Measurements from ENCODE around the gene TDRD7.

Gene TDRD7

DNA sequence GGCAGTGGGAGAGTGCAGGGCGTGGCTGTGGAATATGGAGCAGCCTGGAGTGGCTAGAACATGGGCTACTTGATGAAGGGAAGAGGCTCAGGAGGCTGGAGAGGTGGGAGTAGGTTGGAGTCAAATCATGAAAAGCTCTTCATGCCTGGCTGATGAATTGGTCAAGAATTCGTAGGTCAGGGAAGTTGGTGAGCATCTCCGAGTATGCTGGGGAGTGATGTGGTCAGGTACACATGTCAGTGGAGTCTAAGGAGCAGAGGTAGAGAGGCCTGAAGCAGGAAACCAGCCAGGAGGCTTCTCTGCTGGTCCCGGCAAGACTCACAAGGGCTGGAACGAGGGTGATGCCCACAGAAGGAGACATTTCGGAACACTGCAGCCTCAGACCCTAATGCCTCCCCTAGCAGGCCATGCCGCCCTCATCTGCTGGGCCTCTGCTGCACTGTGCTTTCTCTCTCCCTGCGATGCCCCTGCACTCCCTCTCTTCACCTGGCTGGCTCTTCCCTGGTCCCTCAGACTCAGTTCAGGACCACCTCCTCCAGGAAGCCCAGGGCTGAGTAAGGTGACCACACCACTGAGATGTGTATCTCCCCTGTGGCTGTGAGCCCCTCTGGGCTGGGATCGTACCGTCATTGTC, 123.2 kb downstream of the TDRD7 start:
- H3K4me3 ChIP-seq (ENCODE audit: low read length): no peak overlapping the region
- DNase-seq (ENCODE audit: low read depth, low spot score): no peak

DNA sequence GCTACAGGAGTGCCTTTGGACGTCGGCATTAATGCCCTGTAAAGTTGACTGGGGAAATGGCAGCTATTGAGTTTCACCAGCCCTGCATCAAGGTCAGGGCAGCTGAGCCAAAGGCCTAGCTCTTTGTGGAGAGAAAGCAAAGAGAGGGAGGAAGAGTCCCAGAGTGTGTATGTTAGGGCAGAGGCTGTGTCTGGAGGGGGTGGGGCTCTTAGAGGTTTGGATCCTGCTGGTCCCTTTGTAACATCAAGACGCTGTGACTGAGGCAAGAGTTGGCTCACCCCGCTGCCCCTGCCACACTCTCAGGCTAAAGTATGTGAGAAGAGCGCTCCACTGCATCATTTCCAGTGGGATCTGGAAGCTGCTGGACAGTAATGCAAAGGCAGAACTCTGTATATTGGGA, 123.9 kb downstream of the TDRD7 start:
- DNase-seq (ENCODE audit: low read depth, low spot score): no peak
- no peak overlapping the region for H3K4me3 ChIP-seq (ENCODE audit: low read length)

DNA sequence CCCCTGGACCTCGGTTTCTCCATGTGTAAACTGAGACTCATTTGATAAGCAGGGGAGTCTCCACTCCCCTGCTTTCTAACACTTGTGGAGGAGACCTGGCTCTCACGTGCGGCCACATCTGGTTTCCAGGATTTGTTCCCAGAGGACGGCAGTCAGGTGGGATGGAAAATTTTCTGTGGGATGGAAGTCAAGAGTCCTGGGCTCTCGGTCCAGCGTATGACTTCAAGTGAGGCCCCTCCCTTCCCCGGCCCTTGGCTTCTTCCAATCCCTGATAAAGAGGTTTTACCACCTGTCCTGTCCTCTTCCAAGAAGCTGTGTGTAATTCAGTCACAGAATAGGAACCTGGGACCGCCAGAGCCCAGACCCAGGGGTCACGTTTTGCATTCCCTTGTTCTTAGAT, 124.6 kb downstream of the TDRD7 start:
- no peak overlapping the region for H3K4me3 ChIP-seq (ENCODE audit: low read length)
- DNase-seq (ENCODE audit: low read depth, low spot score): no peak

DNA sequence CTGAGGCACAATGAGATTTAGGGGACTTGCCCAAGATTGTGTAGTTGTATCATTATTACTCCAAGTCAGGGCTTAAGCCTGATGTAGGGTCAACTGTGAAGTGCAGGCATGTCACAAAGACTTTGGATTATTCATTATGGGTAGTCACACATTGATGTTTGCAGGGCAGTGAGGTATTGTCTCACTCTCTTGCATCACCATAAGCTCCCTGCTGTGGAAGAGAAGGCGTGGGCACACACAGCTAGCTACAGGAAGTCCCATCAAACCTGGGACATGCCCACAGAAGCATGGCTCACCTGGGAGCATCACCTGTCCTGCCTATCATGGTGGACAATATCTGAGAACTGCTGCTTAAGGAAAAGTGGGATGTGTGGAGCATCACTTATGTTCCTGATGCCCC, 131.7 kb downstream of the TDRD7 start:
- H3K4me3 ChIP-seq (ENCODE audit: low read length): no peak overlapping the region
- no peak for DNase-seq (ENCODE audit: low read depth, low spot score)

DNA sequence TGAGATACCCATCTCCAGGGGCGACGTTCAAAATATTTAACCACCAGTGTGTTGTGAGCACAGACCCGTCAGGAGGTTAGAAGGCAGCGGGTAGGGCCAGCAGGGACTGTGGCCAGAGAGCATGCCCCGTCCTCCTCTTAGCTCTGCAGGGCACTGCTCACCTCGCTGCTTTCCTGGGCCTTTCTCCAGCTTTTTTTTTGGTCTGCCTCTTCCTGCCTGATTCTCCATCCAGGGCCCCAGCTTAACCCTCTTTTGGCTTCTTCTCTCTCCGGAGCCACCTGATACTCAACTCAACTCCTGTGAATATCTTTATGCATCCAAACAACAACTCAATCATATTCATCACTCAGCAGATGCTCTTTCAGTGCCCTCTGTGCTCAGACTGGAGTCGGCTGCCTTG, 133.6 kb downstream of the TDRD7 start:
- H3K4me3 ChIP-seq (ENCODE audit: low read length): no peak overlapping the region
- DNase-seq (ENCODE audit: low read depth, low spot score): no peak

All from Jurkat, Clone E6-1 (cell line).